H1 (cell line): Measurements from ENCODE around the gene PPM1N. TPM values are rescaled to one million over a fixed set of nuclear protein-coding genes. Genes with fewer than 3 reads are reported as not detected.

ENCODE experiments used
- CTCF ChIA-PET: fragments of 300-600 bp; sonication (Branson Sonifier 250); formaldehyde crosslinking; loops from one replicate; lab custom pipeline; 2021; ENCODE audit not compliant: partially characterized antibody; lab: Charles Lee
- POLR2A ChIA-PET: fragments of 300-600 bp; sonication (Branson Sonifier 250); formaldehyde crosslinking; loops from one replicate; lab custom pipeline; 2021; ENCODE audit warnings: inconsistent platforms; ENCODE audit not compliant: partially characterized antibody; lab: Charles Lee
- DNase-seq, 2 experiments: peaks; one replicate each; pipeline versions ENCODE4 v3.0.0 to v3.0.0-alpha.2; 2010 to 2022; ENCODE audit warnings: low spot score in 2 of 2, low read depth in 1 of 2, mixed read lengths in 1 of 2
- FAIRE-seq: peaks from 2 replicates; lab custom pipeline; 2011; peaks lifted over from hg19 to GRCh38; lab: Jason Lieb, UNC
- H2AFZ ChIP-seq: 2 replicates; pipeline ENCODE4 v1.8.1; 2012; ENCODE audit warnings: low read length, inconsistent platforms
- H2AK5ac ChIP-seq: 2 replicates; pipeline ENCODE4 v1.6.1; 2013; ENCODE audit warnings: low read depth, low read length
- H2BK120ac ChIP-seq: replicated peaks from 2 replicates; pipeline ENCODE3; 2013; ENCODE audit warnings: low read depth, low read length, inconsistent platforms
- H2BK12ac ChIP-seq: 2 replicates; pipeline ENCODE4 v1.6.1; 2013; ENCODE audit warnings: low read depth, low read length
- H2BK15ac ChIP-seq: 2 replicates; pipeline ENCODE4 v1.6.1; 2013; ENCODE audit warnings: low read length
- H2BK20ac ChIP-seq: 2 replicates; pipeline ENCODE4 v1.6.1; 2013; ENCODE audit warnings: low read length
- H2BK5ac ChIP-seq: 2 replicates; pipeline ENCODE4 v1.6.1; 2013; ENCODE audit warnings: low read depth, low read length
- H3K14ac ChIP-seq: 2 replicates; pipeline ENCODE4 v1.6.1; 2013; ENCODE audit warnings: inconsistent platforms; ENCODE audit not compliant: insufficient read length
- H3K18ac ChIP-seq: 2 replicates; pipeline ENCODE4 v1.6.1; 2013; ENCODE audit warnings: low read length; ENCODE audit errors: extremely low read depth
- H3K23ac ChIP-seq: 2 replicates; pipeline ENCODE4 v1.6.1; 2013; ENCODE audit warnings: inconsistent platforms; ENCODE audit not compliant: insufficient read length
- H3K23me2 ChIP-seq: 2 replicates; pipeline ENCODE4 v1.6.1; 2013; ENCODE audit warnings: low read depth, low read length
- H3K27ac ChIP-seq: 2 replicates; pipeline ENCODE4 v1.6.1; 2011; ENCODE audit warnings: low read depth, low read length, inconsistent platforms
- H3K27me3 ChIP-seq, 4 experiments: replicated peaks in 1 of 4; 1 replicate in 1 of 4; 2 replicates in 3 of 4; pipeline versions ENCODE4 v1.6.1 to v1.8.1; 2011 to 2013; ENCODE audit warnings: low read length in 3 of 4, mild to moderate bottlenecking in 3 of 4, inconsistent platforms in 2 of 4, mixed read lengths in 2 of 4, moderate library complexity in 1 of 4; ENCODE audit not compliant: control insufficient read depth in 3 of 4, insufficient read depth in 3 of 4; ENCODE audit errors: extremely low read depth in 1 of 4
- H3K36me3 ChIP-seq, 4 experiments: 2 replicates each; pipeline versions ENCODE4 v1.6.1 to v1.8.1; 2011 to 2013; ENCODE audit warnings: mild to moderate bottlenecking in 4 of 4, low read length in 3 of 4, moderate library complexity in 2 of 4, control low read depth in 1 of 4, inconsistent platforms in 1 of 4; ENCODE audit not compliant: insufficient read depth in 4 of 4, control insufficient read depth in 2 of 4
- H3K4ac ChIP-seq: replicated peaks from 2 replicates; pipeline ENCODE3; 2013; ENCODE audit warnings: low read length, low read depth, mixed read lengths, inconsistent platforms; ENCODE audit not compliant: insufficient read length
- H3K4me1 ChIP-seq, 4 experiments: replicated peaks in 1 of 4; 1 replicate in 1 of 4; 2 replicates in 3 of 4; pipeline versions ENCODE4 v1.6.1 to v1.8.1; 2011 to 2013; ENCODE audit warnings: low read length in 3 of 4, inconsistent platforms in 2 of 4, mixed read lengths in 1 of 4; ENCODE audit not compliant: insufficient read depth in 4 of 4, control insufficient read depth in 3 of 4
- H3K4me2 ChIP-seq, 2 experiments: 2 replicates each; pipeline versions ENCODE4 v1.6.1 to v1.8.1; 2011 to 2013; ENCODE audit warnings: low read depth in 2 of 2, low read length in 2 of 2, control low read depth in 1 of 2, inconsistent platforms in 1 of 2, mild to moderate bottlenecking in 1 of 2; ENCODE audit not compliant: insufficient read depth in 1 of 2
- H3K4me3 ChIP-seq, 4 experiments: fragments of 200-600, 300-600 bp in 1 of 4; sonication (generic), shearing (Covaris generic), sonication (Bioruptor Twin) in 1 of 4; 2 replicates each; pipeline versions ENCODE4 v1.5.1 to v1.8.1; 2011 to 2016; ENCODE audit warnings: low read length in 4 of 4, low read depth in 3 of 4, control low read depth in 2 of 4, inconsistent platforms in 2 of 4, mild to moderate bottlenecking in 2 of 4, mixed read lengths in 1 of 4, moderate library complexity in 1 of 4; ENCODE audit not compliant: insufficient read depth in 2 of 4; ENCODE audit errors: extremely low read depth in 1 of 4
- H3K56ac ChIP-seq: replicated peaks from 2 replicates; pipeline ENCODE3; 2013; ENCODE audit warnings: low read depth, mild to moderate bottlenecking, mixed read lengths, low read length, inconsistent platforms; ENCODE audit not compliant: insufficient read length
- H3K79me1 ChIP-seq: 2 replicates; pipeline ENCODE4 v1.6.1; 2013; ENCODE audit warnings: low read depth, low read length, control low read depth
- H3K79me2 ChIP-seq, 2 experiments: 2 replicates each; pipeline versions ENCODE4 v1.6.1 to v1.8.1; 2012 to 2013; ENCODE audit warnings: low read length in 2 of 2, mild to moderate bottlenecking in 2 of 2, inconsistent platforms in 1 of 2; ENCODE audit not compliant: insufficient read depth in 2 of 2, control insufficient read depth in 1 of 2
- H3K9ac ChIP-seq, 4 experiments: replicated peaks in 1 of 4; 1 replicate in 1 of 4; 2 replicates in 3 of 4; pipeline versions ENCODE4 v1.6.1 to v1.8.1; 2011 to 2013; ENCODE audit warnings: low read depth in 3 of 4, low read length in 3 of 4, control low read depth in 2 of 4, mild to moderate bottlenecking in 2 of 4, moderate library complexity in 2 of 4, inconsistent platforms in 1 of 4; ENCODE audit errors: extremely low read depth in 1 of 4
- H3K9me3 ChIP-seq, 2 experiments: 2 replicates each; pipeline versions ENCODE4 v1.6.1 to v1.8.1; 2012 to 2013; ENCODE audit warnings: mild to moderate bottlenecking in 2 of 2, moderate library complexity in 2 of 2, control low read depth in 1 of 2, inconsistent platforms in 1 of 2, low read depth in 1 of 2, low read length in 1 of 2, mixed read lengths in 1 of 2; ENCODE audit not compliant: insufficient read depth in 2 of 2
- H4K20me1 ChIP-seq, 2 experiments: replicated peaks in 1 of 2; 2 replicates each; pipeline versions ENCODE3 to v1.8.1; 2011 to 2013; ENCODE audit warnings: inconsistent platforms in 2 of 2, low read length in 2 of 2, mild to moderate bottlenecking in 1 of 2; ENCODE audit not compliant: insufficient read depth in 2 of 2, control insufficient read depth in 1 of 2
- H4K5ac ChIP-seq: 2 replicates; pipeline ENCODE4 v1.6.1; 2013; ENCODE audit warnings: low read length, low read depth, mixed read lengths, inconsistent platforms; ENCODE audit not compliant: insufficient read length
- H4K8ac ChIP-seq: 2 replicates; pipeline ENCODE4 v1.8.0; 2013; ENCODE audit warnings: mild to moderate bottlenecking, moderate library complexity, low read length, inconsistent platforms; ENCODE audit not compliant: insufficient read depth; ENCODE audit errors: extremely low read depth
- H4K91ac ChIP-seq: replicated peaks from 2 replicates; pipeline ENCODE3; 2013; ENCODE audit warnings: low read length, mixed read lengths, inconsistent platforms; ENCODE audit not compliant: insufficient read length
- CBX5 ChIP-seq: fragments of 300-800, 300-1000 bp; sonication (generic); IDR thresholded peaks from 2 replicates; pipeline ENCODE4 v1.7.1; 2016; ENCODE audit warnings: antibody characterized with exemption, low read length, low read depth
- CEBPB ChIP-seq: IDR thresholded peaks from 2 replicates; pipeline ENCODE4 v1.6.1; 2012; ENCODE audit warnings: low read depth, low read length
- GTF2F1 ChIP-seq: IDR thresholded peaks from 2 replicates; pipeline ENCODE4 v1.6.1; 2012; ENCODE audit warnings: low read depth, low read length, improper control_type of control experiment, borderline replicate concordance
- NANOG ChIP-seq: IDR thresholded peaks from 2 replicates; pipeline ENCODE4 v1.6.1; 2011; ENCODE audit warnings: low read length, low read depth, mild to moderate bottlenecking, inconsistent platforms; ENCODE audit not compliant: insufficient read depth, poor library complexity, severe bottlenecking
- RXRA ChIP-seq: IDR thresholded peaks from 2 replicates; pipeline ENCODE4 v1.6.1; 2011; ENCODE audit warnings: low read depth, mild to moderate bottlenecking, low read length, moderate library complexity; ENCODE audit not compliant: insufficient read depth
- SIN3A ChIP-seq, 2 experiments: IDR thresholded peaks in 1 of 2; conservative IDR thresholded peaks in 1 of 2; 2 replicates each; pipeline ENCODE4 v1.6.1; 2011 to 2012; ENCODE audit warnings: low read length in 2 of 2, improper control_type of control experiment in 1 of 2, low read depth in 1 of 2, mild to moderate bottlenecking in 1 of 2
- SP1 ChIP-seq: IDR thresholded peaks from 2 replicates; pipeline ENCODE4 v1.6.1; 2011; ENCODE audit warnings: low read depth, low read length
- WGBS, 2 experiments: shearing (Covaris generic) in 1 of 2; methylation state at CpG; one replicate each; pipeline versions ENCODE4 v1.1.6 to v1.1.7; 2013 to 2015; ENCODE audit warnings: low lambda C conversion rate in 2 of 2, mixed read lengths in 2 of 2, inconsistent platforms in 1 of 2, low coverage in 1 of 2, missing lambda C conversion rate in 1 of 2; ENCODE audit not compliant: insufficient replicate concordance in 2 of 2, insufficient coverage in 1 of 2, insufficient read length in 1 of 2; ENCODE audit errors: extremely low coverage in 1 of 2, missing lambda C conversion rate in 1 of 2; 5-methylcytosine and 5-hydroxymethylcytosine counted together
- polyA plus RNA-seq, 7 experiments: library from polyadenylated mRNA; depleted of rRNA in 3 of 7; stranded (reverse) in 5 of 7; unstranded in 2 of 7; fragments of >200 nt in 5 of 7; fragments of 200-250 nt in 2 of 7; gene quantifications; 1 replicate in 5 of 7; 2 replicates in 1 of 7; 4 replicates in 1 of 7; pipeline versions ENCODE4 v1.2.1 to v1.2.3, GENCODE V29; 2011 to 2013; ENCODE audit warnings: missing spikeins in 2 of 7, mixed read lengths in 2 of 7
- total RNA-seq: library from RNA; stranded (reverse); fragmentation: NEBNext Ultra II Directional; extraction: Animal tissue kit (Norgen Biotek cat#: 25700); gene quantifications from 2 replicates; pipeline ENCODE4 v1.2.1, GENCODE V29; 2021
- TF ChIP-seq, protein P1 (sequence below), 3 experiments: IDR thresholded peaks; 1 replicate in 2 of 3; 2 replicates in 1 of 3; pipeline versions ENCODE4 v1.5.1 to v1.6.1; 2011; ENCODE audit warnings: low read length in 3 of 3, mild to moderate bottlenecking in 3 of 3, inconsistent platforms in 2 of 3, low read depth in 1 of 3, moderate library complexity in 1 of 3; ENCODE audit not compliant: insufficient read depth in 1 of 3; ENCODE audit errors: control extremely low read depth in 1 of 3

The PPM1N gene
- total and polyA plus RNA-seq, 2 of the 8 experiments (the other 6 are each of a cell fraction or from before 2014, with no cell fraction given) = 12.2 to 14.4 TPM

DNA sequence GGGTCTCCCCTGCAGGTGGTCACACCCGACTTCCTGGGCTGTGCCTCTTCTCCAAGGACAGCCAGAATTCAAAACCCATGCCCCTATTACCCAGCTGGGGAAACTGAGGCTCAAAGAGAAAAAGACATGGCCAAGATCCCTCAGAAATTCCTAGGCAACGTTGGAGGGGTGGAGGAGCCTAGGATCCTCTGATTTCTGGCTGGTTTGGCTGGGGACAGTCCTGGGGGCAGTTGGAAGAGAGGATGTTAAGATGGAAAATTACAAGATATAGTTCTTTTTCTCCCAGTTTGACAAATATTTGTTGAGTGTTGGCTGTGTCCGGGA, 11.4 kb downstream of the PPM1N start:
- peak overlapping the region; percentile 81 for H4K91ac ChIP-seq

More for the DNA sequence above, 11.4 kb downstream of the PPM1N start:
- Histone ChIP-seq H3K36me3 (no peaks in the 10 kb centered on the region), H4K20me1 (peaks cover 9 to 18% of the 10 kb centered on the region in 2 experiments), H4K5ac (no peak overlapping the region), H3K79me2 (peaks cover 31 to 66% of the 10 kb centered on the region in 2 experiments), H3K4me1 (peaks cover 3 to 8% (median 6%) of the 10 kb centered on the region in 4 experiments; a peak in 6 of 7 replicates), H3K27me3 (no peaks in the 10 kb centered on the region), H3K4me2 (peak overlapping the region; percentile 56 to 93), H3K27ac (peak overlapping the region; percentile 5; the same call in 1 of the 2 replicates), H2BK15ac (0 out of 2 replicates have a peak overlapping the region, but pooled peaks have one; percentile 88), H3K56ac (no peak overlapping the region), H2BK12ac (peak overlapping the region; percentile 50; the same call in 1 of the 2 replicates), H2BK120ac (no peak overlapping the region), H2AK5ac (peak overlapping the region; percentile 24; the same call in 1 of the 2 replicates), H3K23ac (no peak overlapping the region), H3K14ac (no peak overlapping the region), H2BK20ac (no peak overlapping the region), H3K9ac (peak overlapping the region in 1 of 4 experiments; percentile 29; a peak in 2 of 7 replicates), H3K4me3 (peak overlapping the region; percentile 48 to 97 (median 64))
- POLR2A ChIA-PET = interaction anchor here (0.6 to 3.2 kb wide), 3 partner anchors 11 to 238 kb away, joined by 3 to 25 read pairs (median 3); no protein-coding TSS in a partner anchor
- no peak for DNase-seq
- WGBS, 2 experiments = 42% methylated on average over 3 of the region's 3 CpGs; no CpG with 5 or more reads in 1 of the 2 experiments
- CTCF ChIA-PET = interaction anchor here (1.0 to 2.4 kb wide), 6 partner anchors 10 to 48 kb away, joined by 3 to 15 read pairs (median 3); no protein-coding TSS in a partner anchor
- TF ChIP-seq NANOG (no peak), CBX5 (no peak), SIN3A (conservative IDR thresholded peaks at IDR 0.05 in 1 of 2, IDR thresholded peaks at IDR 0.05 in 1 of 2; ENCODE audit: low read depth in 1 of 2, low read length in 2 of 2) (no peak), GTF2F1 (no peak), RXRA (no peak), CEBPB (no peak), SP1 (no peak)
- TF ChIP-seq, protein P1, sequence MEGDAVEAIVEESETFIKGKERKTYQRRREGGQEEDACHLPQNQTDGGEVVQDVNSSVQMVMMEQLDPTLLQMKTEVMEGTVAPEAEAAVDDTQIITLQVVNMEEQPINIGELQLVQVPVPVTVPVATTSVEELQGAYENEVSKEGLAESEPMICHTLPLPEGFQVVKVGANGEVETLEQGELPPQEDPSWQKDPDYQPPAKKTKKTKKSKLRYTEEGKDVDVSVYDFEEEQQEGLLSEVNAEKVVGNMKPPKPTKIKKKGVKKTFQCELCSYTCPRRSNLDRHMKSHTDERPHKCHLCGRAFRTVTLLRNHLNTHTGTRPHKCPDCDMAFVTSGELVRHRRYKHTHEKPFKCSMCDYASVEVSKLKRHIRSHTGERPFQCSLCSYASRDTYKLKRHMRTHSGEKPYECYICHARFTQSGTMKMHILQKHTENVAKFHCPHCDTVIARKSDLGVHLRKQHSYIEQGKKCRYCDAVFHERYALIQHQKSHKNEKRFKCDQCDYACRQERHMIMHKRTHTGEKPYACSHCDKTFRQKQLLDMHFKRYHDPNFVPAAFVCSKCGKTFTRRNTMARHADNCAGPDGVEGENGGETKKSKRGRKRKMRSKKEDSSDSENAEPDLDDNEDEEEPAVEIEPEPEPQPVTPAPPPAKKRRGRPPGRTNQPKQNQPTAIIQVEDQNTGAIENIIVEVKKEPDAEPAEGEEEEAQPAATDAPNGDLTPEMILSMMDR (IDR thresholded peaks at IDR 0.05; ENCODE audit: control extremely low read depth in 1 of 3, insufficient read depth in 1 of 3, low read depth in 1 of 3, low read length in 3 of 3) = no peak
- TF ChIP-seq, all 59 proteins: peak for 0
- peak overlapping the region; percentile 96 for H2BK5ac ChIP-seq
- H3K18ac ChIP-seq = peak overlapping the region; percentile 85; the same call in 1 of the 2 replicates
- H3K9me3 ChIP-seq = no peaks in the 10 kb centered on the region
- peak overlapping the region; percentile 19 for H3K4ac ChIP-seq
- peaks cover 7% of the 10 kb centered on the region; the same call in 1 of the 2 replicates for H3K23me2 ChIP-seq
- H4K8ac ChIP-seq = 0 out of 2 replicates have a peak overlapping the region, but pooled peaks have one; percentile 66
- H2AFZ ChIP-seq = no peak overlapping the region
- no peak for FAIRE-seq
- peaks cover 19% of the 10 kb centered on the region for H3K79me1 ChIP-seq
